ENCODE data around the gene DUSP11.
A peak's percentile ranks its signal among the peaks of the same experiment; 100 is the strongest.
"Not testable (repeated sequence)": the region's sequence is repeated elsewhere in the genome, so short reads cannot be mapped to it uniquely, and the experiment has no call there.

DUSP11 gene

DNA sequence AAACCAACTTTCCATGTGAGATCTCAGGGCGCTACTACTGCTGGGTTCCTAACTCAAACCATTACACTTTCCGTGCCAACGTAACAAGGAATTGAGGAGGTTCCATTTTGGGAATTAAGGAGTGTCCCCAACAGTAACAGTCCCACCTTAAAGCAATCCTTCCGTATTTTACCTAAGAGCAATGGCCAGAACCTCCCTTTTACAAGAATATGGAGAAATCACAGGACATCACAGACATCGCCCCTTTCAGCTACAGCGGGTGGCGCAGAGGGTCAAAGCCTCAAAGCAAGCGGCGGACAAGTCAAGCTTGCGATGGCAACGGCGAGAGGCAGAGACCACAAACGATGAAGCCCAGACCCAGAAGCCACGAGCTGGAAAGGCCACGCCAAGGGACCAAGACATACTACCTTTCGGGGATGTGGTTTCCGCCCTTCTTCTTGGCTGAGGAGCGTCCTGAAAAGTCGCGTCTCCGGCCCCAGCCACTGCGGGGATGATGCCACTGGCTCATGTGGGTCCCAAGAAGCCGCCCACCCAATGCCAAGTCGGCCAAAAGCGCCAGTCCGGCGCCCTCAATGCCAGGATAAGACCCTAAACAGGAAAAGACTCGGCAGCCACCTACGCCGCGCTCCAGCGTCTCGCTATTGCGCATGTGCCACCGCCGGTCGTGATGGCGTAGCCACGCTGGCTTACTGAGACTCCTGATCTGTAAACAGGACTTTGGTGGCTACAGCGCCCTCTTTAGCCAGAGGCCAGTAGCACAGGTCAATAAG is at the start of gene DUSP11:
Gene DUSP11, minus strand, starts transcription at position 637 of the 770 bp plus-strand sequence. Its CDS starts 129 bp downstream, at position 508.
- peak; percentile 98 for DNase-seq

DNA sequence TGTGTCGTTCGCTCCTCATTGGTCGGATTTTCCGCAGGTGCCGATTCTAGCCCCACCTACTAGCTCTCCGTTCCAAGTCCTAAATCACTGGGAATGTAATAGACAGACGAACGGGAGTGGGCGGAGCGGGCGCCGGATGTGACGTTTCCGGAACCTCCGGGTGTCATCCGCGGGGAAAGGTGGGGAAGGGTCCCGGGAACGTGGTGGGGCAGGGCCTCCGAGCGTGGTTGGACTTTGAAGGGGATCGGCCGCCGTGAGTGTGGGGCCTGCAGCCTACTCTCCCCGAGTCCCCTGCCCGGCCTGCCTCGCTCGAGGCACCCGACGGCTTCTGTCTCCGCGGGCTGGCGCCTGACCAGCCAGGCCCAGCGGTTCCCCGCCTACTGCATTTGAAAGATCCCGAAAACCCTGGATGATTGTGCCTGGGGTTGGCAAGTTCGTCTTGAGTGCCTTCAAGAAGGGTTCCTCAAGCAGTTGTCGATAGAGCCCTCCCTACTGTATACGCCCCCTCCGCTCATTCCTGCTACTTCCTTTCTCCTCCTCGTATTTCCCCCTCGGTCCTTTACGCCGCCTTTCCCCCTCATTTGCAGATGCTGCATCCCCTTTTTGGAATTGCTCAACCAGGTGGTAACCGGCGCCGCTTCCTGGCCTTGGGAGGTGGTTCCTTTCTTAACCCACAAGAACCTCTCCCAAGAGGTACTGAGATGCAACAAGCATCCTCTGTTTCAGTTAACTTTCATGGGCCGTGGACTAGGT is 49.1 kb upstream of the DUSP11 start, which contains the start of gene STAMBP:
Gene STAMBP, plus strand, starts transcription at position 144 of the 753 bp plus-strand sequence. CDS start 1,896 bp downstream, outside the sequence.
- DNase-seq = peak; percentile 96

DNA sequence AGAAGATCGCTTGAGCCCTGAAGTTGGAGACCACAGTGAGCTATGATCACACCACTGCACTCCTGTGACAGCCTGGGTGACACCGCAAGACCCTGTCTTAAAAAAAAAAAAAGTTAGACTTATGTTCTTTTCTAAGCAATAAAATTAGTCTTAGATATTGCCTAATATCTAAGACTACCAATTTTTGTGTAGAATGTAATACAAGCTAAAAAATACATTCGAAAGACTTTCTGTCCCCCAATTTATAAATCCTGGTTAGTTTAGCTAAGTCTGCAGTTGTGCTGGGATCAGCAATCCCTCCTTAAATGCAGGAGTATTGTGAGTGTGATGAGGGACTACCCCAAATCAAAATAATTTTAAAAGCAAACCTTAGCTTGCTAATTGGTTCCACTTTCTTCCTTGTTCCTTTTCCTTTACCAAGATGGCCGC is 48.5 kb upstream of the DUSP11 start:
- no peak for DNase-seq

DNA sequence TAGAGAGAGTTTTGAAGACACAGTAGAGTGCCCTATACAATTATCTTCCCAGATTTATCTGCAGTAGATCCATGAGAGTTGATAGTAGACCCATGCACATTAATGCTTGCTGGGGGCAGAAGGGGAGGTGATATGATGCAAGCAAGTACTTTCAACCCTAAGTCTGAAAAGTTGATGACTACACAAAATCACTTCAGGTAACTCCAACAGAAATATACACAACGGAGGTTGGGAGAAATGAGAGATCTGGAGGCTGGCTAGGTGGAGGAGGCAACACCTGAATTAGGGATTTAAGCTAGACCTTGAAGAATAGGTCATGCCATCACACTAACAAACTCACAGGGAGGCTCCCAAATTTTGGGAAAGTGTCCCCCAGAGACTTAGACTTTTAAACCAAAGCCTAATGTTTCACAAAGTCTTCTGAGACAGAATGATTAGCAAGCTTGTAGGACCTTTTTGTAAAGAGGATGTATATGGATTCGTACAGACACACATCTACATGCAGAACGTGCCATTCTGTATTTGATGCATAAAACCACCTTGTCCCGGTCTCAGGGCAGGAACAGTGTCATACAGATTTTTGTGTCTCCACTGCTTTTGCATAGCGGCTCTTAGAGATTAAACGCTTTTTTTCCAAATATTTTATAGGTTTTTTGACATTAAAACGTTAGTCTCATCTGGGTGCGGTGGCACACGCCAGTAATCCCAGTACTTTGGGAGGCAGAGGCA is 47.9 kb upstream of the DUSP11 start:
- DNase-seq = no peak

DNA sequence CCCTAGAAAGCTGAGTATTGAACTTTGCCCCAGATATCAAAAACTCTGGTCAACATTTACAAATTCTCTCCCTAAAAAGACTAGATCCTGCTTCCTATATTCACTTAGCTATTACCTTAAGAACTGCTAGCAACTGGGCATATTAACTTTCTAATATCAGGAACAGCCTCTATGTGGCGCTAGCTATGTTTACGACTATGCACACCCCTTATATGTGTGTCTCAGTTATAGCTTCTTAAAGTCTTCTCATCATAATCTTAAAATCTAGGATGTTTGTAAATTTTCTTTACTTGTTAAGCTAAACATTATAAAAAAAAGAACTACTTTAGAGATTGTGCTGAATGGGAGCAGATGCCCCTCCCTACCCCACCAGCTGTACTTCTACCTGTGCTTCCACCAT is 47.1 kb upstream of the DUSP11 start:
- peak; percentile 39 for DNase-seq

DNA sequence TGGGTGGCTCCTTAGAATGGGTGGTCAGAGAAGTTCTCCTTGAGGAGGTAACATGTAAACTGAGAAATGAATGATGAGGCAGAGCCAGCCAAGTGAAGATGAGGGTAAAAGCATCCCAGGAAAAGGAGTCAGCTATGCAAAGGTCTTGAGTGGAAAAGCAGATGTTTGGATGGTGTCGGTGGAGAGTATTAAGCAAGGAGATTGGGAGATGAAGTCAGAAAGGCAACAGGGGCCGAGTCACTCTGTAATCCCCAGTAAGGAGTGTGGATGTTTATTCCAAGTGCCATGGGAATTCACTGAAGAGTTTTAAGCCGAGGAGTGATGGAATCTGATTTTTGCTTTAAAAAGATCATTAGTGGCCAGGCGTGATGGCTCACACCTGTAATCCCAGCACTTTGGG is 45.5 kb upstream of the DUSP11 start:
- no peak for DNase-seq

DNA sequence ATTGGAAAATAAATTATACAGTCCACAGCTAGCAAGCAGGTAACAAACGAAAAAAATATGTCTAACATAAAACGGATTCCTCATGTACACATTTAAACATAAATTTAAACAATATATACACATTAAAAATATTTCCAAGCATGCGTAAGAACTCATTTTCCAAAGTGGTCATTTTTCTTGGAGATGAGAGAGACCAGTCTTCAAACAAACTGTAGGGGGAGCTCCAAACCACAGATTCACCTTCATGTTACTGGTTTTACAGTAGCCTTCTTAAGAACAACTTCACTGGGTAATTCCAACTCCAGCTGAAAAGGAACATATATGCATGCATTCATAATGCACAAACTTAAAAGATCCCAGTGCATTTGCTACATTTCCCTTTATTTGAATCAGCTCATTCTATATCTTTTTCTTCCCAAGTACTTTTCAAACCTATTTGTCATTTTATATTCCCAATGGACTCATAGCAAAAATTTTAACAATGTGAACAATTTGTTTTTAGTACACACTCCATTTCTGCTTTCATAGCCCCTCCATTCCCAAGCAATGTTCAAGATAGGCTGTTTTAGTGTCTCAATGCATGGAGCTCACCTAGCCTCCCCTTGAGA is 44.1 kb upstream of the DUSP11 start:
- DNase-seq = peak; percentile 70

DNA sequence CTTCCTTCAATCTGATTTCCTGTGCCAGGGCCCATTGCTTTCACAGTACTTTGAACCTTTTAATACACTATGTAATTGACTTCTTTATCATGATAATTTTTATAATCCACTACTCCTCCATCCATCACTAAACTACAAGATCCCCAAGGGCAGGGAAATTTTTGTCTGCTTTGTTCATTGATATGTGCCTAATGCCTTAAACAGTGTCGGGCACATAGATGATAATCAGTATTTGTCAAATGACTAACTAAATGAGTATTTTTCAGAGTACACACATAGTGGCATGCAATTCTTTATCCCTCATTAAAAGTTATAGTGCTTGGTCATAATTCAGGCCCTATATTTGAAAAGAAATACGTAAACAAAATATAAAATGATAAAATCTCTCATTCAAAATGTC is 43.5 kb upstream of the DUSP11 start:
- no peak for DNase-seq

DNA sequence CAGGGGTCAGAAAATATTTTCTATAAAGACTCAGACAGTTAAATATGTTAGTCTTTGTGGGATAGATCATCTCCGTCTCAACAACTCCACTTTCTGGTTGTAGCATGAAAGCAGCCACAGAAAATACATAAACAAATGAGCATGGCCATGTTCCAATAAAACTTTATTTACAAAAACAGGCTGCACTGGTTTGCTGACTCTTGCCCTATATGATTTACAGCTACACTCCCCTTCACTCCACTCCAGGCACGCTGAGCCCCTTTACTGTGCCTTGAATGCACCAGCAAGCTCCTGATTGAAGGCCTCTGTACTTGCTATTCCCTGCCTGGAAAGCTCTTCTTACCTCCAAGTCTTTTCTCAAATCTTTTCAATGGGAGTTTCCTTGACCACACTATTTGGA is 43.1 kb upstream of the DUSP11 start:
- DNase-seq = no peak

DNA sequence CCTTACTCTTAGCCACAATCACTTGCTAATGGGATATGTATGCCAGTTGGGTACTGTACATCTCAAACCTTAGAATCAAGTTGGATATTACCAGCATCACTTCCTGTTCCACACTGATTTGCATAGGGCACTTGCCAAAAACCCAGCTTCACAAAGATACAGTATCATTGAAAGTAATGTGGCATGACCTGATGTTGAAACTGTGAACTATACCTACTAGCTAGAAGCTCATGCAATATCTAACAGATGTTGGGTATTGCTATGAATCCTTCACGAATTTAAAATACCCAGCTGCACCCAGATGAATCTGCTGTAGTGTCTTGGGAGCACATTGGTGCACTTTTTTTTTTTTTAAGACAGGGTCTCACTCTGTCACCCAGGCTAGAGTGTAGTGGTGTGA is 42.4 kb upstream of the DUSP11 start:
- DNase-seq = peak; percentile 30

DNA sequence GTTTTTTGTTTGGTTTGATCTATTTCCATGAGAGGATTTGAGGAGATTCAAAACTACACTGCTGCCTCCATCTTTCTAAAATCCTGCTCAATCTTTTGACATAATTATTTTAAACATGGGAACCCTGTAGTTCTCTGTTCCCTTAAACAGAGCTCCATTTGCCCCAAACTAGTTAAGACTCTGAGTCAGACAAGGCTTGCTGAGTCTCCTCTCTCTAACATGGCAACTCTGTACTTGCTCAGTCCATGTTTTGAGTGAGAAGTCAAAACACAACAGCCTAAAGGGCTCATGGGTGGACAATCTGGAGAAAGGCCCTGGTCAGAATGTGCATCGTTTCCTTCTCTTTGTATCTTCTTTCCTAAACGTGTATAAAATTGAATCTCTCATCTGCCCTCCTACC is 41.8 kb upstream of the DUSP11 start:
- DNase-seq = no peak

DNA sequence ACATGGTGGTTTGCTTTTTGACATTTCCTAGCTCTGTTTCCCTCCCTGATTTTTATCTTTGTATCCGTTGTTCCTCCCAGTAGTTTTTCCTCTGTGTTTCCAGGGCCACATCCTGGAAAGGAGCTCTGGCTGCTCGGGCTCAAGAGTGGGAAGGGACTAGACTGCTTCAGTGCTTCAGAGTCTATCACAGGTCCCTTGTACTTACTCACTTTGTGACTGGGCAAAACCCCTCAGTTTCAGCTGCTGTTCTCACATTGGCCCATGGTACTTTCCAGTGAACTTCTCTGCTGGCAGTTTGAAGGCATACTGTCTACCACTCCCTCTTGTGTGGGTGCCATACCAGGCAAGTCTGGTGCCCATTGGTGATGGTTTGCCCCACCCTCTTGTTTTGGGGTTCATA is 41.3 kb upstream of the DUSP11 start:
- DNase-seq = peak; percentile 69

DNA sequence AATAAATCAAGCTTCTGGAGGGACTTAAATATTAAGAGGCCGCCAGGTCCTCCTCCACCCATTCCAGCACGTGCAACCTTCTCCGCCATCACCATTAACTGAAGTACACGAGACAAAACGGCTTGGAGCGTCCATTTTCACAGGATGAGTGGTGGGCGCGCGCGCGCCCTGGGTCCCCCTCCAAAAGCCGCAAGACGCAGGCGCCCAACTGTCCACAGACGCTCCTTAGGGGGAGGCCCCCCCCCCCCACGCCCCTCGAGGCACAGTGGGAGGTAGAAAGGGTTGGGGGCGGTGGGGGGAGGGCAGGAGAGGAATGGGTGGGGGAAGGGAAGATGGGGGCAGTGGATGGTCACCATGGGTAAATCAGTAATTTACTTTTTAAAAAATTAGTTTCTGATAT is 38.4 kb upstream of the DUSP11 start:
- DNase-seq = no peak

DNA sequence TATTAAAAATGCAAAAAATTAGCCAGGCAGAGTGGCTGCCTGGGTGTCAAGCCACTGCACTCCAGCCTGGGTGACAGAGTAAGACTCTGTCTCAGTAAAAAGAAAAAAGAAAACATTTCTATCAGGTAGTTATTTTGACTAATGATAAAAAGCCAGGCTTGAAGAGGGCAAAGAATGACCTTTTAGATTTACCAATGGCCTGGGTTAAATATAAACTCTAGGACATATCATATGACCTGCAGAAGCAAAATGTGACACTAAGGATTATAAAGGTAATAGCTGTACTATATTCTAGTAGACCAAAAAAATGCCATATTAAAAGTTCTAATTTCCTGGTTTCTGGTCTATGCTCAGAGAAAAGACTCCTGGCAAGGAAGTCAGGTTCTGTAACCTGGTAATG is 32.7 kb upstream of the DUSP11 start:
- DNase-seq = no peak

DNA sequence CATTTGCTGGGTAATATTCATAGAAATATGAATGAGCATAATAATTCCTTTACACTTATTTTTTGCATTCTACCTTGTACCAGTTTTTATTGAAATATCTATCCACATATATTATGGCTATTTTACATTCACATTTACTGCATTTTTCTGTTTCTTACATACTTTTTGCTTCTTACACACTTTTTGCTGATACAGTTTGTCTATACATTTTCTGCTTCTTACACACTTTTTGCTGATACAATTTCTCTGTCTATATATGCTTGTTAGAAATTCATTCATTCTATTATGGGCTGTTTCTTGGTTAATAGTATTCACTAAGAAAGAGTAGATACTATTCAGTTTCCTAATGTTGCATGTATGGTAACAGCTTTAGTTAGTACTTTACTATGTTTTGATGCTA is 32.0 kb upstream of the DUSP11 start:
- DNase-seq = no peak

DNA sequence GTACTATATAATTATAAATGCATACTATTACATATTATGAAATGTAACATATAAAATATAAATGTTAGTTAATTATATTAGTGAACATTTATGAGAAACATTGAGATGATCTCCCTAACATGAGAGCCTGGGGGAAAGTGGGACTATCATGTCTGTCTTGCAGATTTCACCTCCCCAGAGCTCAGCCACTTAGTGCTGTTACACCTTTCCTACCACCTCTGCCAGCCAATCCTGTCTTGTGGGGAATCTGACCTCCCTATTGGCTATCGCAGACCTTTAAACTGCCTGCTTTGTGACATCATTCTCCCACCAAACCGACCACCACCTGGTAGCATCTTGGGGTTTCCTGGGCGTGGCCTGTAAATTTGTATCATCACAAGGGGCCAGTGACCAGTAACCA is 4.0 kb upstream of the DUSP11 start, which contains the start of gene C2orf78:
Gene C2orf78, plus strand, starts transcription at position 301 of the 400 bp plus-strand sequence. CDS start 127 bp downstream, outside the sequence.
- not testable (repeated sequence) for DNase-seq

DNA sequence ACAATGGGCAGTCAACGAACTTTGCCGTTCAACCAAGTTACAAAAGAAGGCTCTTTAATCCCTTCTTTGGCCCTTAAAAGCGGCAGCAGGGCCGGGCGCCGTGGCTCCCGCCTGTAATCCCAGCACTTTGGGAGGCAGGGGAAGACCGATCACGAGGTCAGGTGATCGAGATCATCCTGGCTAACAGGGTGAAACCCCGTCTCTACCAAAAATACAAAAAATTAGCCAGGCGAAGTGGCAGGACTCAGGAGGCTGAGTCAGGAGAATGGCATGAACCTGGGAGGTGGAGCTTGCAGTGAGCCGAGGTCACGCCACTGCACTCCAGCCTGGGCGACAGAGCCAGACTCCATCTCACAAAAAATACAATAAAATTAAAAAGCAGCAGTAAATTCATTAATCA is 3.5 kb upstream of the DUSP11 start:
- DNase-seq = not testable (repeated sequence)

DNA sequence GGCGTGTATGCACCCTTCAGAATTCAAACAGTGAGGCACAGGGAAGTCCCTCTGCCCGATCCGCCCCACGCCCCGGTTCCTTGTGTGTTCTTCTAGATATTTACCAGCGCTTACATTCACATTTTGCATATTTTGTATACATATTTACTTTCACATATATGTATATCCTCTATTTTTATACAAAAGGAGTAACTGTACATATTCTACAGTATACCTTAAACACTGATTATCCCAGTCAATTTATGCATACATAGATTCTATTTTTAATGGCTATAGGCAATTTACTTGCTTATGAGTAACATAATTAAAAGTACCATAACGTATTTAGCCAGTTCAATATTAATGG is 307 bp upstream of the DUSP11 start:
- no peak for DNase-seq

DNA sequence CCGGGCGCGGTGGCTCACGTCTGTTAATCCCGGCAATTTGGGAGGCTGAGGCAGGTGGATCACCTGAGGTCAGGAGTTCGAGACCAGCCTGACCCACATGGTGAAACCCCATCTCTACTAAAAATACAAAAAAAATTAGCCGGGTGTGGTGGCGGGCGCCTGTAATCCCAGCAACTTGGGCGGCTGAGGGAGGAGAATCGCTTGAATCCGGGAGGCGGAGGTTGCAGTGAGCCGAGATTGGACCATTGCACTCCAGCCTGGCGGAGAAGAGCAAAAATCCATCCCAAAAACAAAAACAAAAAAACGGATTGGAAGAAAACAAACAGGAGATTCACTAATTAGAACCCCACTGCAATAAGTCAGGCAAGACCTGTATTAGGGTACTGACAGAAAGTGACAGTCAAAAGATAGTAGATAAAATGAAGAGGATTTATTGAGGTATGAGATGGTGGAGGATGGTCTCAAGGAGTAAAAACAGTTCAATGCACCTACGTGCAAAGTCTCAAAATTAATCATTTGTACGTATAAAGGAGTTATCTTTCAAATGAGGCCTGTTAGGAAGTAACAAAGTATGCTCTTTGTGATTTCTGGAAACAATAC is 936 bp downstream of the DUSP11 start:
- DNase-seq = peak; percentile 2

DNA sequence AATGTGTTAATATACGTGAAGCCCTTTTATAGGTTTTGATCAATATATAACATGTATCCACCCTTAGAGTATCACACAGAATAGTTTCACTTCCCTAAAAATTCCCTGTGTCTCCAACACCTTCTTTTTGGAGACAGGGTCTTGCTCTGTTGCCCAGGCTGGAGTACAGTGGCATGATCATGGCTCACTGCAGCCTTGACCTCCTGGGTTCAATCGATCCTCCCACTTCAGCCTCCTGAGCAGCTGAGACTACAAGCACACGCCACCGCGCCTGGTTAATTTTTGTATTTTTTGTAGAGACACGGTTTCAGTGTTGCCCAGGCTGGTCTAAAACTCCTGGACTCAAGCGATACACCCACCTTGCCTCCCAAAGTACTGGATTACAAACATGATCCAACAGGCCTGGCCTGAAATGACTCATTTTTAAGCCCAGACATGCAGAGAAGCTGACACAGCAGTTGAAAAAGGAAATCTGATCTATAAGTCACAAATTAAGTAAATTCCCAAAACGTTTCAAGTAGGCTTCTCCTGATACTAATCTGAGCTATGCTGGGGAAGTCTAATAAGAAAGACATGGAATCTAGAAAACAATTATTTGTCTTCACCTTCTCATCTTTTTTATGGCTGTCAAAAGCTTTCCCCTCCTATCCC is 2.9 kb downstream of the DUSP11 start:
- DNase-seq = no peak

DNA sequence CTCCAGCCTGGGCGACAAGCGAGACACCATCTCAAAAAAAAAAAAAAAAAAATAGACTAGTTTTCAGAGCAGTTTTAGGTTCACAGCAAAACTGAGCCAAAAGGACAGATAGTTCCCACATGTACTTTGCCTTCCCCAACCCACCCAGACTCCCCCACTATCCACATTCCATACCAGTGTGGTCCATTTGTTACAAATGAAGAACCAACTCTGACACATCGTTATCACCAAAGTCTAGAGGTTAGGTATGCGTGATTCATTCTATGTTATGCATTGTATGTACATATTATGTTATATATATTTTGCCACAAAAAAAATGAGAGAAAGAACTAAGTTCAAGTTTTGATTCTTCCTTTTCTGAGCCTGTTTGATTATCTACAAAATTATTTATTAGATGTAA is 3.5 kb downstream of the DUSP11 start:
- DNase-seq = no peak

DNA sequence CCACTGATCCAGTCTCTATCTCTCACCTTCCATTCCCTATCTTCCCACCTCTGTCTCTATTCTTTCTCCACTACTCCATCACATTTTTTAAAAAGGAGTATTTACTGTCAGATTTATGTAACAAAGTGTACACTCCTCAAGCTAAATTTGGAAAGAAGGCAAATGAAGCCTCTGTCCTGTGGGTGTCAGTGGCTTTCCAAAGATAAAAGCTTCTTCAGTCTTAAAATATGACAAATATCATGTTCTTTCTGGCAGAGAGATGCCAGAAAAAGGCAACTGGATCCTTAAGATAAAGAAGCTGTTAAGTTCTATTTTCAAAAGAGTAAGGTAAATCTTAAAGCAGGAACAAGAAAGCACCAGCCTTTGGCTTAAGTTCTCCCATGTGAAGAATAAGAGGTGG is 7.1 kb downstream of the DUSP11 start:
- no peak for DNase-seq

Data from activated CD4-positive, alpha-beta T cell treated with anti-CD3 and anti-CD28 coated beads, Interleukin-2, Interleukin-6, amounts not matched to agents 100 ng/mL and 50 ng/mL, durations not matched to agents 16 hours and 8 hours (primary cell).